Activated T-cell treated with anti-CD3 and anti-CD28 coated beads, Interleukin-2, amount 50 U/mL, for 72 hours (primary cell): Measurements from ENCODE around the gene BMPER. TPM values are rescaled to one million over a fixed set of nuclear protein-coding genes. Genes with fewer than 3 reads are reported as not detected.

Experiments
- ATAC-seq, 2 donors: fragments of 150-1000 bp; cut with Tn5 transposase; replicated peaks in 1 of 2; 2 replicates each; pipeline ENCODE4 v1.10.0; 2021; ENCODE audit warnings: moderate library complexity in 2 of 2, mild to moderate bottlenecking in 1 of 2
- DNase-seq, 2 donors: peaks; one replicate each; pipeline ENCODE4 v3.0.0; 2021 to 2022; ENCODE audit warnings: mixed read lengths in 1 of 2
- H3K27ac Mint-ChIP-seq: one replicate; pipeline ENCODE4 v1.8.0; 2022; ENCODE audit warnings: mild to moderate bottlenecking, moderate library complexity, mixed read lengths
- H3K27me3 Mint-ChIP-seq: one replicate; pipeline ENCODE4 v1.8.0; 2022; ENCODE audit warnings: low read depth, mixed read lengths
- H3K36me3 Mint-ChIP-seq, 2 donors: one replicate each; pipeline ENCODE4 v1.8.0; 2022; ENCODE audit warnings: mixed read lengths in 2 of 2, mild to moderate bottlenecking in 1 of 2; ENCODE audit not compliant: insufficient read depth in 2 of 2
- H3K4me1 Mint-ChIP-seq: one replicate; pipeline ENCODE4 v1.8.0; 2022; ENCODE audit warnings: low read depth, mixed read lengths
- H3K4me3 Mint-ChIP-seq, 2 donors: one replicate each; pipeline ENCODE4 v1.8.0; 2022; ENCODE audit warnings: mild to moderate bottlenecking in 2 of 2, mixed read lengths in 2 of 2, moderate library complexity in 2 of 2
- H3K9me3 Mint-ChIP-seq, 2 donors: one replicate each; pipeline ENCODE4 v1.8.0; 2022; ENCODE audit warnings: mixed read lengths in 2 of 2
- total RNA-seq, 2 donors: library from RNA; stranded (reverse); gene quantifications; one replicate each; pipeline ENCODE4 v1.2.3, GENCODE V29; 2022

Gene BMPER
- total RNA-seq, 2 donors from 2014 or later, result 0.35 TPM; not detected in 1

GRCh38 chr7:33901847-33902246 is 3.5 kb upstream of the BMPER start:
- H3K9me3 Mint-ChIP-seq, result no peaks in the 10 kb centered on the region
- H3K27me3 Mint-ChIP-seq, result peaks cover 80% of the 10 kb centered on the region
- no peak for ATAC-seq
- H3K4me1 Mint-ChIP-seq, result peaks cover 8% of the 10 kb centered on the region
- H3K27ac Mint-ChIP-seq, result no peak overlapping the region
- peaks cover 0 to 2% of the 10 kb centered on the region in 2 donors for H3K36me3 Mint-ChIP-seq
- no peak for DNase-seq
- no peak overlapping the region for H3K4me3 Mint-ChIP-seq

- DNase-seq (no peak), ATAC-seq (no peak)
- Mint-ChIP-seq H3K9me3 (no peaks in the 10 kb centered on the region), H3K27me3 (peaks cover 83% of the 10 kb centered on the region), H3K4me1 (peaks cover 8% of the 10 kb centered on the region), H3K27ac (no peak overlapping the region), H3K36me3 (peaks cover 0 to 2% of the 10 kb centered on the region in 2 donors), H3K4me3 (peak overlapping the region in 1 of 2 donors; percentile 31)
These were observed 2.6 kb upstream of the BMPER start for GRCh38 chr7:33902746-33903145.

- DNase-seq (peak; percentile 28 to 41), ATAC-seq (peak; percentile 73 to 75)
- Mint-ChIP-seq H3K4me3 (peak overlapping the region; percentile 83 to 90), H3K4me1 (peaks cover 8% of the 10 kb centered on the region), H3K9me3 (no peaks in the 10 kb centered on the region), H3K36me3 (peaks cover 0 to 2% of the 10 kb centered on the region in 2 donors), H3K27ac (no peak overlapping the region), H3K27me3 (peaks cover 84% of the 10 kb centered on the region)
These were observed 1.3 kb upstream of the BMPER start for GRCh38 chr7:33903791-33904680.

- ATAC-seq (peak; percentile 64 to 67), DNase-seq (peak; percentile 14 to 16)
- H3K27me3 Mint-ChIP-seq, result peaks cover 84% of the 10 kb centered on the region
These were observed 504 bp upstream of the BMPER start for GRCh38 chr7:33904681-33905388.

GRCh38 chr7:33906697-33907096 is 1.4 kb downstream of the BMPER start:
- H3K27ac Mint-ChIP-seq, result no peak overlapping the region
- no peaks in the 10 kb centered on the region for H3K9me3 Mint-ChIP-seq
- peaks cover 69% of the 10 kb centered on the region for H3K27me3 Mint-ChIP-seq
- H3K4me1 Mint-ChIP-seq, result peaks cover 8% of the 10 kb centered on the region
- H3K4me3 Mint-ChIP-seq, result no peak overlapping the region
- DNase-seq, result no peak
- H3K36me3 Mint-ChIP-seq, result peaks cover 0 to 2% of the 10 kb centered on the region in 2 donors
- no peak for ATAC-seq

More at GRCh38 chr7:33904681-33905388, 504 bp upstream of the BMPER start:
- Mint-ChIP-seq H3K4me3 (peak overlapping the region; percentile 83 to 90), H3K36me3 (peaks cover 0 to 2% of the 10 kb centered on the region in 2 donors), H3K27ac (no peak overlapping the region), H3K4me1 (peaks cover 8% of the 10 kb centered on the region), H3K9me3 (no peaks in the 10 kb centered on the region)

- DNase-seq (no peak), ATAC-seq (no peak)
- Mint-ChIP-seq H3K27ac (no peak overlapping the region), H3K36me3 (peaks cover 0 to 2% of the 10 kb centered on the region in 2 donors), H3K27me3 (peaks cover 66% of the 10 kb centered on the region), H3K4me3 (no peak overlapping the region), H3K4me1 (peaks cover 8% of the 10 kb centered on the region), H3K9me3 (no peaks in the 10 kb centered on the region)
These were observed 2.3 kb downstream of the BMPER start for GRCh38 chr7:33907625-33908024.

GRCh38 chr7:33909318-33909717 is 4.0 kb downstream of the BMPER start:
- Mint-ChIP-seq H3K9me3 (no peaks in the 10 kb centered on the region), H3K4me1 (no peaks in the 10 kb centered on the region), H3K27ac (no peak overlapping the region), H3K4me3 (no peak overlapping the region), H3K27me3 (peaks cover 54% of the 10 kb centered on the region), H3K36me3 (no peaks in the 10 kb centered on the region)
- ATAC-seq, result no peak
- no peak for DNase-seq

- no peaks in the 10 kb centered on the region for H3K4me1 Mint-ChIP-seq
- no peak for DNase-seq
- no peak overlapping the region for H3K27ac Mint-ChIP-seq
These were observed 4.4 kb downstream of the BMPER start for GRCh38 chr7:33909755-33910154.

GRCh38 chr7:33910756-33911155 is 5.4 kb downstream of the BMPER start:
- Mint-ChIP-seq H3K27ac (no peak overlapping the region), H3K27me3 (peaks cover 57% of the 10 kb centered on the region), H3K4me1 (no peaks in the 10 kb centered on the region), H3K9me3 (no peaks in the 10 kb centered on the region), H3K36me3 (no peaks in the 10 kb centered on the region), H3K4me3 (no peak overlapping the region)
- ATAC-seq, result no peak
- DNase-seq, result no peak

More at GRCh38 chr7:33909755-33910154, 4.4 kb downstream of the BMPER start:
- H3K4me3 Mint-ChIP-seq, result no peak overlapping the region
- ATAC-seq, result no peak
- no peaks in the 10 kb centered on the region for H3K9me3 Mint-ChIP-seq
- peaks cover 56% of the 10 kb centered on the region for H3K27me3 Mint-ChIP-seq
- no peaks in the 10 kb centered on the region for H3K36me3 Mint-ChIP-seq

GRCh38 chr7:33916357-33917081 is 11.2 kb downstream of the BMPER start:
- H3K4me1 Mint-ChIP-seq, result no peaks in the 10 kb centered on the region
- H3K36me3 Mint-ChIP-seq, result no peaks in the 10 kb centered on the region

GRCh38 chr7:33917661-33918060 is 12.3 kb downstream of the BMPER start:
- Mint-ChIP-seq H3K4me1 (no peaks in the 10 kb centered on the region), H3K9me3 (no peaks in the 10 kb centered on the region), H3K36me3 (no peaks in the 10 kb centered on the region), H3K27me3 (peaks cover 16% of the 10 kb centered on the region), H3K27ac (no peak overlapping the region), H3K4me3 (no peak overlapping the region)
- DNase-seq, result no peak
- ATAC-seq, result no peak

More at GRCh38 chr7:33916357-33917081, 11.2 kb downstream of the BMPER start:
- no peak overlapping the region for H3K27ac Mint-ChIP-seq
- H3K27me3 Mint-ChIP-seq, result peaks cover 18% of the 10 kb centered on the region
- ATAC-seq, result no peak
- no peaks in the 10 kb centered on the region for H3K9me3 Mint-ChIP-seq
- no peak for DNase-seq
- no peak overlapping the region for H3K4me3 Mint-ChIP-seq

GRCh38 chr7:33918438-33919143 is 13.3 kb downstream of the BMPER start:
- ATAC-seq (no peak), DNase-seq (no peak)
- Mint-ChIP-seq H3K4me1 (no peaks in the 10 kb centered on the region), H3K9me3 (no peaks in the 10 kb centered on the region), H3K27ac (no peak overlapping the region), H3K36me3 (no peaks in the 10 kb centered on the region), H3K4me3 (no peak overlapping the region), H3K27me3 (peaks cover 21% of the 10 kb centered on the region)
